Progenitor cell of endocrine pancreas (in vitro differentiated cells): ENCODE data around the gene METTL8. TPM values are rescaled to one million over a fixed set of nuclear protein-coding genes. Genes with fewer than 3 reads are reported as not detected.
"Not testable (repeated sequence)": the region's sequence is repeated elsewhere in the genome, so short reads cannot be mapped to it uniquely, and the experiment has no call there.

Source experiments
- DNase-seq: peaks from one replicate; pipeline ENCODE4 v3.0.0; 2021; ENCODE audit warnings: low spot score; ENCODE audit not compliant: unreplicated experiment
- H3K27ac Mint-ChIP-seq: 2 replicates; pipeline ENCODE4 v1.8.0; 2021; ENCODE audit warnings: mild to moderate bottlenecking, moderate library complexity, mixed read lengths
- H3K27me3 Mint-ChIP-seq: 2 replicates; pipeline ENCODE4 v1.8.0; 2021; ENCODE audit warnings: mixed read lengths
- H3K36me3 Mint-ChIP-seq: 2 replicates; pipeline ENCODE4 v1.8.0; 2022; ENCODE audit warnings: mixed read lengths; ENCODE audit not compliant: insufficient read depth
- H3K4me1 Mint-ChIP-seq: 2 replicates; pipeline ENCODE4 v1.8.0; 2021; ENCODE audit warnings: low read depth, mixed read lengths
- H3K4me3 Mint-ChIP-seq: 2 replicates; pipeline ENCODE4 v1.8.0; 2021; ENCODE audit warnings: low read depth, mild to moderate bottlenecking, moderate library complexity, mixed read lengths
- H3K9me3 Mint-ChIP-seq: 2 replicates; pipeline ENCODE4 v1.8.0; 2021; ENCODE audit warnings: low read depth, mixed read lengths
- total RNA-seq: library from RNA; stranded (reverse); gene quantifications from 2 replicates; pipeline ENCODE4 v1.2.1, GENCODE V29; 2021
- TF ChIP-seq, protein P1 (sequence below): fragments of 200-600 bp; sonication (generic); IDR thresholded peaks from one replicate; pipeline ENCODE4 v1.5.0; 2021; ENCODE audit warnings: antibody characterized with exemption, mild to moderate bottlenecking; ENCODE audit not compliant: unreplicated experiment

Gene METTL8
- total RNA-seq, 1 donor from 2014 or later = 26.9 TPM

DNA sequence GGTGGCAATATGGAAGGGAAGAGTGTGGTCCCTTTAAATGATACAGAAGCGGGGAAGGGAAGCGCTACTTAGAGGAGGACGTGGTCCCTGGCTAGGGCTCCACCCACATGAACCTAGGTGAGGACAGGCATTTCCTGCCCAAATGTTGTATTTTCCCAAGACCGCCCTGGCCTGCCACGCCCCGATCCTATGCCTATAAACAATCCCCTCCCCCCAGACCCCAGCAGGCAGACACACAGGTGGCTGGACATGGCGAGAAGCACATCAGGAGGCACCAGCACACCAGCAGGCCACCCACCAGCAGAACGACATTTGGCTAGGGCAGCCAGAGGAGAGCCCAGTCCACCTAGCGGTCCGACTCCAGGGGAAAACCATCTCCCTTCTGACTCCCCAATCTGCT lies 47.2 kb downstream of the METTL8 start:
- Mint-ChIP-seq H3K4me3 (no peak overlapping the region), H3K36me3 (peaks cover 5% of the 10 kb centered on the region), H3K27me3 (no peaks in the 10 kb centered on the region), H3K27ac (no peak overlapping the region), H3K9me3 (no peaks in the 10 kb centered on the region), H3K4me1 (peaks cover 1% of the 10 kb centered on the region)
- TF ChIP-seq, protein P1, sequence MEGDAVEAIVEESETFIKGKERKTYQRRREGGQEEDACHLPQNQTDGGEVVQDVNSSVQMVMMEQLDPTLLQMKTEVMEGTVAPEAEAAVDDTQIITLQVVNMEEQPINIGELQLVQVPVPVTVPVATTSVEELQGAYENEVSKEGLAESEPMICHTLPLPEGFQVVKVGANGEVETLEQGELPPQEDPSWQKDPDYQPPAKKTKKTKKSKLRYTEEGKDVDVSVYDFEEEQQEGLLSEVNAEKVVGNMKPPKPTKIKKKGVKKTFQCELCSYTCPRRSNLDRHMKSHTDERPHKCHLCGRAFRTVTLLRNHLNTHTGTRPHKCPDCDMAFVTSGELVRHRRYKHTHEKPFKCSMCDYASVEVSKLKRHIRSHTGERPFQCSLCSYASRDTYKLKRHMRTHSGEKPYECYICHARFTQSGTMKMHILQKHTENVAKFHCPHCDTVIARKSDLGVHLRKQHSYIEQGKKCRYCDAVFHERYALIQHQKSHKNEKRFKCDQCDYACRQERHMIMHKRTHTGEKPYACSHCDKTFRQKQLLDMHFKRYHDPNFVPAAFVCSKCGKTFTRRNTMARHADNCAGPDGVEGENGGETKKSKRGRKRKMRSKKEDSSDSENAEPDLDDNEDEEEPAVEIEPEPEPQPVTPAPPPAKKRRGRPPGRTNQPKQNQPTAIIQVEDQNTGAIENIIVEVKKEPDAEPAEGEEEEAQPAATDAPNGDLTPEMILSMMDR = no peak
- DNase-seq = no peak

DNA sequence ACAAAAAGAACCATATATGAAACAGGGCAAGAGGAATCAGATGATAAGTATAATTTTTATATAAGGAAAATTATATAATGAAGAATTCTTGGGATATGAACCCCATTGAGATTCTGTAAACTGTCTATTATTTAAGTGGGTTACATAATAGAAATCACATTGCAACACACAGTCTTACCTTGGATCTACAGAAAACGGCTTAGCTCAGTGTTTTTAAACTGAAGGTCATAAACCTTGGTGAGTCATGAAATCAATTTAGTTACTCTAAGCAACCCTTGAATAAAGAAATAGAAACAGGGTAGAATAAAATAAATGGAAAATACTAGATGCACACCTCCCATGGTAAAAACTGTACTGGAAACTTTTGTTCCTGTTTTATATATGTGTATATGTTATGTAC lies 50.7 kb downstream of the METTL8 start:
- TF ChIP-seq, protein P1 = no peak
- Mint-ChIP-seq H3K27me3 (no peaks in the 10 kb centered on the region), H3K36me3 (peaks cover 28% of the 10 kb centered on the region), H3K4me1 (peaks cover 1% of the 10 kb centered on the region), H3K9me3 (peaks cover 24% of the 10 kb centered on the region), H3K27ac (no peak overlapping the region), H3K4me3 (no peak overlapping the region)
- no peak for DNase-seq

DNA sequence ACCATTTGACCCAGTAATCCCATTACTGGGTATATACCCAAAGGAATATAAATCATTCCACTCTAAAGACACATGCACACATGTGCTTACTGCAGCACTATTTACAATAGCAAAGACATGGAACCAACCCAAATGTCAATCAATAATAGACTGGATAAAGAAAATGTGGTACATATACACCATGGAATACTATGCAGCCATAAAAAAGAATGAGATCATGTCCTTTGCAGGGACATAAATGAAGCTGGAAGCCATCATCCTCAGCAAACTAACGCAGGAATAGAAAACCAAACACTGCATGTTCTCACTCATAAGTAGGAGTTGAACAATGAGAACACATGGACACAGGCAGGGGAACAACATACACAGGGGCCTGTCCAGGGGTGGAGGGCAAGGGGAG lies 51.6 kb downstream of the METTL8 start:
- not testable (repeated sequence) for H3K27ac Mint-ChIP-seq, H3K4me3 Mint-ChIP-seq, H3K4me1 Mint-ChIP-seq, DNase-seq, H3K27me3 Mint-ChIP-seq
- H3K36me3 Mint-ChIP-seq = peaks cover 35% of the 10 kb centered on the region
- peaks cover 34% of the 10 kb centered on the region for H3K9me3 Mint-ChIP-seq

DNA sequence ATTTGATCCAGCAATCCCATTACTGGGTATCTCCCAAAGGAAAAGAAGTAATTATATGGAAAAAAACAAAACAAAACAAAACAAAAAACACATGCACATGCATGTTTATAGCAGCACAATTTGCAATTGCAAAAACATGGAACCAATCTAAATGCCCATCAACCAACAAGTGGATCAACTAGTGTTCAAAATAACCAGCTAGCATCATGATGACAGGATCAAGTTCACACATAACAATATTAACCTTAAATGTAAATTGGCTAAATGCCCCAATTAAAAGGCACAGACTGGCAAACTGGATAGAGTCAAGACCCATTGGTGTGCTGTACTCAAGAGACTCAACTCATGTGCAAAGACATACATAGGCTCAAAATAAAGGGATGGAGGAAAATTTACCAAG lies 55.9 kb downstream of the METTL8 start:
- not testable (repeated sequence) for H3K4me3 Mint-ChIP-seq, H3K27me3 Mint-ChIP-seq, DNase-seq, H3K27ac Mint-ChIP-seq, H3K4me1 Mint-ChIP-seq
- Mint-ChIP-seq H3K36me3 (peaks cover 50% of the 10 kb centered on the region), H3K9me3 (peaks cover 58% of the 10 kb centered on the region)

DNA sequence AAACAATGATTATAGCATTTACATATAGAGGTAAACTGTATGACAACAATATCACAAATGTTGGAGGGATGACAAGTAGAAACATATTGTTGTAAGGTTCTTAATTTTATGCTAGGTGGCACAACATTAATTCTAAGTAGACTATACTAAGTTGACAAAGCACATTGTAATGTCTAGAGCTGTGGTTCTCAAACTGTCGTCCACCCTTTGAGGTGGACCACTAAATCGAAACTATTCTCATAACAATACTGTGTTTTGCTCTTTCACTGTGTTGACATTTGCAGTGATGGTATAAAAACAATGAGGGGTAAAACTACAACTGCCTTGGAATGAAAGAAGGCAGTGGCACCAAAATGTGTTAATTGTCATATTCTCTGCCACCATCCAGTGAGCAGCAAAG lies 66.1 kb downstream of the METTL8 start:
- Mint-ChIP-seq H3K36me3 (peaks cover 9% of the 10 kb centered on the region), H3K27me3 (no peaks in the 10 kb centered on the region), H3K4me3 (no peak overlapping the region), H3K9me3 (peaks cover 14% of the 10 kb centered on the region), H3K4me1 (no peaks in the 10 kb centered on the region), H3K27ac (no peak overlapping the region)
- no peak for DNase-seq
- TF ChIP-seq, protein P1 = no peak

DNA sequence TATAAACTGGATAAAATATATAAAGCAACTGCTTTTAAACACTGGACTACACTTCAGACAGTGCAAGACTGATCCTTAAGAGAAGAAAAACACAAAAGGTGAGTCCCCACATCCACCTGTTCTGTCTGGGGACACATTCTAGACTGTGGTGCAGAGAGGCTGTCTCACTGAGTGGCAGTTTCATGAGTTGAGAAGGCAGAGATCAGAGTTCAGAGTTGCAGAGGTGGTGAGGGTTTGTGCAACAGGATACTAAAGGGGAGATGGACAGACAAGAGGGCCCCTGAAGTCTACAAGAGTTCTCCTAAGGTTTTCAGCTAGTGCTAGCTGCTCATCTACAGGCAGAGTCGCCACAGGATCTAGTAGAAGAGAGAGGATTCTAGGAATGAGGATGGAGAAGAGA lies 68.0 kb downstream of the METTL8 start:
- Mint-ChIP-seq H3K4me1 (no peaks in the 10 kb centered on the region), H3K27me3 (no peaks in the 10 kb centered on the region), H3K27ac (no peak overlapping the region), H3K4me3 (no peak overlapping the region), H3K9me3 (peaks cover 14% of the 10 kb centered on the region), H3K36me3 (peaks cover 9% of the 10 kb centered on the region)
- DNase-seq = no peak
- TF ChIP-seq, protein P1 = no peak
